Testis (tissue), 3 donors: ENCODE data around the gene OSBPL3. TPM values are rescaled to one million over a fixed set of nuclear protein-coding genes. Genes with fewer than 3 reads are reported as not detected.

Experiments used
- DNase-seq: peaks from one replicate; pipeline ENCODE4 v3.0.0-alpha.2; 2019
- H3K27ac ChIP-seq, 2 donors: fragments of 200-600 bp; sonication (generic); one replicate each; pipeline ENCODE4 v1.5.1; 2019
- H3K27me3 ChIP-seq: fragments of 200-600 bp; sonication (generic); one replicate; pipeline ENCODE4 v1.5.1; 2019
- H3K36me3 ChIP-seq: fragments of 200-600 bp; sonication (generic); one replicate; pipeline ENCODE4 v1.5.1; 2017; ENCODE audit warnings: low read depth; ENCODE audit errors: missing control alignments
- H3K4me1 ChIP-seq: fragments of 200-600 bp; sonication (generic); one replicate; pipeline ENCODE4 v1.5.1; 2019
- H3K4me3 ChIP-seq, 2 donors: fragments of 200-600 bp; sonication (generic); one replicate each; pipeline ENCODE4 v1.5.1; 2017 to 2019
- H3K9me3 ChIP-seq: fragments of 200-600 bp; sonication (generic); one replicate; pipeline ENCODE4 v1.5.1; 2017
- POLR2A ChIP-seq: fragments of 450-650 bp; IDR thresholded peaks from one replicate; pipeline ENCODE4 v1.6.1; 2017; ENCODE audit warnings: antibody characterized with exemption, mild to moderate bottlenecking, moderate library complexity
- WGBS, 2 donors: methylation state at CpG; one replicate each; pipeline ENCODE4 v1.1.5; 2018; 5-methylcytosine and 5-hydroxymethylcytosine counted together
- intact Hi-C: fragments of 100-400 bp; cut with DNase I; formaldehyde crosslinking; loops from one replicate; pipeline ENCODE4 v1.15.1; 2023; ENCODE audit warnings: low total_unique reads
- polyA plus RNA-seq: library from polyadenylated mRNA; stranded (reverse); fragments of 350-450 nt; fragmentation: Illumina TruSeq; extraction: RNeasy Lipid Tissue Mini Kit (QIAGEN cat#74804); gene quantifications from one replicate; pipeline ENCODE4 v1.2.3, GENCODE V29; 2014; ENCODE audit warnings: low read depth, low replicate concordance; ENCODE audit not compliant: insufficient read depth
- total RNA-seq, 2 donors: library from RNA; depleted of rRNA; stranded (reverse); fragments of >200 nt; gene quantifications; one replicate each; pipeline ENCODE4 v1.2.3, GENCODE V29; 2016
- TF ChIP-seq, protein P1 (sequence below), 3 experiments: fragments of 450-650 bp in 2 of 3; fragments of 200-600 bp in 1 of 3; sonication (generic) in 1 of 3; IDR thresholded peaks; one replicate each; pipeline ENCODE4 v1.5.1; 2016 to 2019; ENCODE audit warnings: antibody characterized with exemption in 3 of 3, mild to moderate bottlenecking in 2 of 3, moderate library complexity in 1 of 3

Gene OSBPL3
- total and polyA plus RNA-seq, 3 donors from 2014 or later, result 5.6 to 9.4 (median 6.9) TPM

DNA sequence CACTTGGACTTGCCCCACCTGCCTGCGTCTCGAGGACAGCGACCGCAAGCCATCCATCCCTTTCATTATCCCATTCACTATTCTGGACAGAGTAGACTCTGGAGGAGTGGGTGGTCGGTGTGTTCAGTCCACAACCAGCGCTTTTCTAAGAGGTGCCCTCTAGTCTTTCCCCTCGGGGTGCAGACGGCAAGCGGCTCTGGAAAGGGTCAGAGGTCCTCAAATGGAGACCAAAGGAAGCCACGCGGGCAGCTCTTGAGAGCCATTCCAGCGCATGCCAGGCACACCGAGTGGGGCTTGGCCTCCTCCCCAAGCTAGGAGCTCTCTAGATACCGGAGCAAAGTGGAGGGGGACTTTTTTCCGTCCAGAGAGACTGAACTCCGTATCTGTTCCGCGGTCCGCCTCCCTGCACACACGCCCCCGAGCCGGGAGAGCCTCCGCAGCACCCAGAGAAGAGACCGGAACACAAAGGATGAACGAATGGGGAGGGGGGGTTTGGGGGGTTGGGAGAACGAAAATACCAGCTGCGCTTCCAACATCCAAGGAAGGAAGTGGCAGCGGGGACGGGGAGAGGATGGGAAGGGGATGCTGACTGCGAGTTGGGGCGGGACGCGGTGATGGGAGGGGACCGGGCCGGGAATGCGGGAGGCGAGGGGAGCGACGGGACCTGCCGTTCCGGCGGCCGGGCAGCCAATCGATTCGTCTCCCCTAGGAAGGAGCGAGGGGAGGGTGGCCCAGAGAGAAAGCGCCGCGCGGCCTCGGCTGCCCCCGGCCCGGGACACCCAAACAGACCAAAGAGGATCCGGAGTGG is 223.2 kb downstream of the OSBPL3 start:
- 3 to 4% methylated on average over 54 of the region's 54 CpGs for WGBS, 2 donors
- H3K4me3 ChIP-seq, result peak overlapping the region; percentile 71 to 82
- peak overlapping the region; percentile 92 for H3K27ac ChIP-seq
- H3K4me1 ChIP-seq, result peaks cover 30% of the 10 kb centered on the region
- H3K36me3 ChIP-seq, result no peaks in the 10 kb centered on the region
- H3K9me3 ChIP-seq, result no peaks in the 10 kb centered on the region
- TF ChIP-seq, protein P1, sequence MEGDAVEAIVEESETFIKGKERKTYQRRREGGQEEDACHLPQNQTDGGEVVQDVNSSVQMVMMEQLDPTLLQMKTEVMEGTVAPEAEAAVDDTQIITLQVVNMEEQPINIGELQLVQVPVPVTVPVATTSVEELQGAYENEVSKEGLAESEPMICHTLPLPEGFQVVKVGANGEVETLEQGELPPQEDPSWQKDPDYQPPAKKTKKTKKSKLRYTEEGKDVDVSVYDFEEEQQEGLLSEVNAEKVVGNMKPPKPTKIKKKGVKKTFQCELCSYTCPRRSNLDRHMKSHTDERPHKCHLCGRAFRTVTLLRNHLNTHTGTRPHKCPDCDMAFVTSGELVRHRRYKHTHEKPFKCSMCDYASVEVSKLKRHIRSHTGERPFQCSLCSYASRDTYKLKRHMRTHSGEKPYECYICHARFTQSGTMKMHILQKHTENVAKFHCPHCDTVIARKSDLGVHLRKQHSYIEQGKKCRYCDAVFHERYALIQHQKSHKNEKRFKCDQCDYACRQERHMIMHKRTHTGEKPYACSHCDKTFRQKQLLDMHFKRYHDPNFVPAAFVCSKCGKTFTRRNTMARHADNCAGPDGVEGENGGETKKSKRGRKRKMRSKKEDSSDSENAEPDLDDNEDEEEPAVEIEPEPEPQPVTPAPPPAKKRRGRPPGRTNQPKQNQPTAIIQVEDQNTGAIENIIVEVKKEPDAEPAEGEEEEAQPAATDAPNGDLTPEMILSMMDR (IDR thresholded peaks at IDR 0.05), result no peak
- no peak for TF ChIP-seq POLR2A
- H3K27me3 ChIP-seq, result no peaks in the 10 kb centered on the region
- DNase-seq, result peak; percentile 61
- intact Hi-C loops, result no loop called here

DNA sequence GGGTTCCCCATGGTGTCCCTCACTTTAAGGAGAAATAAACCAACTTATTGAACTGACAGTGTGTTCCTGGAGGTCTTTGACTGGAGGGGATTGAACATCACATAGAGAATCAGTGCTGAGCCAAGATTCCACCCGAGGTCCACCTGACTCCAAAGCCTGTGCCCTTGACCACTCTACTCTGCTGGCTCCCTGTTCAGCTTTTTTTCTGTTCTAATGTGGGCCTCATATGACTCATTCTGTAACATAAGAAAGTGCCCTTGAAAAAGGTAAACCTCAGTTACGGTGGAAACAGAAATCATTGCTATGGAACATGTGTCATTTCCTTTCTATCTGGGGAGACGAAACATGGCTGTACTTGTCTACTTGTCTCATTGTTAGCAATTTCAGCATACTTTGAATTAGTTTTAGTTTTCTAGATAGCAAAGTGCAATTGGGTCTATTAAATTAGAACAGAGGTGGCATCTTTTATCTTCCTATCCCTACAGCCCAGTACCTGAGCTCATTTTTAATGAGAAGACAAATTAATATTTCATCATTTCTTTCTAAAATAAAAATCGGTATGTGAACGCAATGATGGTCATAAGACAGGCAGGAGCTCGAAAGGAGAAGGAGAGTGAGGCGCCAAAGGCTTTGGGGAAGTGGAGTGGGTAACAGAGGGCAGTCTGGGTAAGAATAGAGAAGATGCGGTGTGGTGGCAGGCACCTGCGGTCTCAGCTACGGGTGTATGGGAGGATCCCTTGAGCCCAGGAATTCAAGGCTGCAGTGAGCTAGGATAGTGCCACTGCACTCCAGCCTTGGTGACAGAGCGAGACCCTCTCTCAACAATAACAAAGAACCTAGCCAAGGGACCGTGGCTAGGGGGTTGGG is 224.2 kb downstream of the OSBPL3 start:
- WGBS, 2 donors, result 63% methylated on average over 12 of the region's 12 CpGs
- H3K9me3 ChIP-seq, result no peaks in the 10 kb centered on the region
- no peaks in the 10 kb centered on the region for H3K27me3 ChIP-seq
- peaks cover 30% of the 10 kb centered on the region for H3K4me1 ChIP-seq
- H3K36me3 ChIP-seq, result no peaks in the 10 kb centered on the region
- intact Hi-C loops, result no loop called here
- no peak for DNase-seq
- H3K27ac ChIP-seq, result peak overlapping the region in 1 of 2 donors; percentile 44
- no peak for TF ChIP-seq POLR2A
- TF ChIP-seq, protein P1 (IDR thresholded peaks at IDR 0.05), result no peak
- no peak overlapping the region for H3K4me3 ChIP-seq

DNA sequence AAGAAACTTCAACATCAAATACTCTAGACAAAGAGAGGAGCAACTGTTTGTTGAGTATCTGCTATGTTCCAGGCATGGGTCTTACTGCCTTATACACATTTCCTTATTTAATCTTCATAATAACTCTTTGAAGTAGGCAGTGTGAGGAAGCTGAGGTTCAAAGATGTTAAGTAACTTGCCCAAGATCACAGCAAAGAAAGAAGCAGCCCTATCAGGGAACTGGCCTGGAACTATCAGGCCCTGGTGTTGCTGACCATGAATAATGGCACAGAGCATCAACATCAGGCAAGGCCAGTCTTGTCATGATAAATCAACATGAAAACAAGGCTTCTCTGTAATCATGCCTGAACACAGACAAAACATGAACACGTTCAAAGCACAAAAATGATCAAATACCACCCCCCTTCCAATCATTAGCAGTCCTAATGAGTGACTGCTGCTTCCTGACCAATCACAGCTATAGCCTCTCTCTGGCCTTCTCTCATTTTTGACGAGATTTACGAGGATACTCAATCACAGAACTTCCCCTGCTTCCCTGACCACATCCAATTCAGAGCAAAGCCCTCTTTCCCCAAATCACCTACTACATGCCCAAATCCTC is 225.0 kb downstream of the OSBPL3 start:
- no peak for DNase-seq
- Histone ChIP-seq H3K36me3 (no peaks in the 10 kb centered on the region), H3K4me1 (peaks cover 30% of the 10 kb centered on the region), H3K27me3 (no peaks in the 10 kb centered on the region), H3K27ac (peak overlapping the region in 1 of 2 donors; percentile 44), H3K9me3 (no peaks in the 10 kb centered on the region), H3K4me3 (no peak overlapping the region)
- intact Hi-C loops, result no loop called here
- 40 to 72% methylated on average over 3 of the region's 3 CpGs for WGBS, 2 donors
- TF ChIP-seq POLR2A, result no peak
- TF ChIP-seq, protein P1 (IDR thresholded peaks at IDR 0.05), result no peak

DNA sequence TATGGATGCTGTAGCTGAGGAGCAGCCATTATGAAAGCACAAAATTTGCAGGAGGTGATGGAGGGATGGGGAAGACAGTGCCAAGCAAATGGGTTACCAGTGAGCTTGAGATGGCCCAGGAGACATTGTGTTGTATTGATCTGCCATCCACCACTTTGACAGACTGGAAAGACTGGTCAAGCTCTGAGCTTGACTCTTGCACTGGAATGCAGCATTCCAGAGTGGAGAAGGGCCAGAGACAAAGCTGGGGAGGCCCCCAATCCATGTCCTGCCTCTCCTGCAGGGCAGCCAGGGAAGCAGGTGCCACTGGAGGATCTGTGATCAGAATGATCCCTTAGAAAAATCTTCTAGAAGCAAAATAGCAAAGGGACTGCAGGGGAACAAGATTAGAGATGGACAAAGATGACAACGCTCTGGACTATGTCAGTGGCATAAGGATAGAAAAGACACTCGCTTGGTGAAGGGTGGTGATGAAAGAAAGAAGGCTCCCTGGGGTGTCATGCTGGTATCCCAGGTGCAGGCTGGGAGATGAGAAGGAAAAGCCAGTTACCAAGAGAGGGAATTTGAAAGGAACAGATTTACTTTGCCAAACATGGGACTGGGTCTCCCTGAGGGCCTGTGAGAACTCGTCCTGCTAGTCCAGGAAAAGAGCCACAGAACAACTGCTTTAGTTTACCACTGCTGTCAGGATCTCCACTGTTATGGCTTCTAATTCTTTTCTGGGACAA is 227.7 kb downstream of the OSBPL3 start:
- no peaks in the 10 kb centered on the region for H3K27me3 ChIP-seq
- 61 to 84% methylated on average over 3 of the region's 3 CpGs for WGBS, 2 donors
- H3K27ac ChIP-seq, result peak overlapping the region; percentile 42 to 56
- no peaks in the 10 kb centered on the region for H3K36me3 ChIP-seq
- DNase-seq, result no peak
- H3K4me1 ChIP-seq, result peaks cover 24% of the 10 kb centered on the region
- H3K9me3 ChIP-seq, result no peaks in the 10 kb centered on the region
- intact Hi-C loops, result no loop called here
- no peak overlapping the region for H3K4me3 ChIP-seq
- no peak for TF ChIP-seq POLR2A
- TF ChIP-seq, protein P1 (IDR thresholded peaks at IDR 0.05), result no peak
